Measurements from ENCODE around the gene P2RY12.

- no peak for TF ChIP-seq POLR2AphosphoS5 (IDR thresholded peaks at IDR 0.05)
- TF ChIP-seq, protein P1, sequence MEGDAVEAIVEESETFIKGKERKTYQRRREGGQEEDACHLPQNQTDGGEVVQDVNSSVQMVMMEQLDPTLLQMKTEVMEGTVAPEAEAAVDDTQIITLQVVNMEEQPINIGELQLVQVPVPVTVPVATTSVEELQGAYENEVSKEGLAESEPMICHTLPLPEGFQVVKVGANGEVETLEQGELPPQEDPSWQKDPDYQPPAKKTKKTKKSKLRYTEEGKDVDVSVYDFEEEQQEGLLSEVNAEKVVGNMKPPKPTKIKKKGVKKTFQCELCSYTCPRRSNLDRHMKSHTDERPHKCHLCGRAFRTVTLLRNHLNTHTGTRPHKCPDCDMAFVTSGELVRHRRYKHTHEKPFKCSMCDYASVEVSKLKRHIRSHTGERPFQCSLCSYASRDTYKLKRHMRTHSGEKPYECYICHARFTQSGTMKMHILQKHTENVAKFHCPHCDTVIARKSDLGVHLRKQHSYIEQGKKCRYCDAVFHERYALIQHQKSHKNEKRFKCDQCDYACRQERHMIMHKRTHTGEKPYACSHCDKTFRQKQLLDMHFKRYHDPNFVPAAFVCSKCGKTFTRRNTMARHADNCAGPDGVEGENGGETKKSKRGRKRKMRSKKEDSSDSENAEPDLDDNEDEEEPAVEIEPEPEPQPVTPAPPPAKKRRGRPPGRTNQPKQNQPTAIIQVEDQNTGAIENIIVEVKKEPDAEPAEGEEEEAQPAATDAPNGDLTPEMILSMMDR (IDR thresholded peaks at IDR 0.05) = no peak
Observed at GRCh38 chr3:151300539-151300938, 84.0 kb downstream of the P2RY12 start.

Measured in esophagus muscularis mucosa (tissue), 3 donors.